Inflammatory macrophage (primary cell): ENCODE results near the gene DHX35.

Experiments used
- DNase-seq, 2 donors: peaks; one replicate each; pipeline ENCODE4 v3.0.0-alpha.2; 2020 to 2022

DHX35 gene

GRCh38 chr20:39029364-39029763, 67.2 kb downstream of the DHX35 start:
- DNase-seq, result no peak

GRCh38 chr20:39032997-39033396, 70.9 kb downstream of the DHX35 start:
- no peak for DNase-seq

GRCh38 chr20:39036011-39036410, 73.9 kb downstream of the DHX35 start:
- no peak for DNase-seq

- DNase-seq, result no peak
These were observed 74.7 kb downstream of the DHX35 start for GRCh38 chr20:39036851-39037250.

- no peak for DNase-seq
These were observed 75.9 kb downstream of the DHX35 start for GRCh38 chr20:39038047-39038446.

GRCh38 chr20:39038495-39038894, 76.4 kb downstream of the DHX35 start:
- no peak for DNase-seq

- DNase-seq, result no peak
These were observed 77.1 kb downstream of the DHX35 start for GRCh38 chr20:39039261-39039660.

- no peak for DNase-seq
These were observed 78.0 kb downstream of the DHX35 start for GRCh38 chr20:39040116-39040515.

GRCh38 chr20:39041067-39041466, 78.9 kb downstream of the DHX35 start:
- DNase-seq, result no peak

- no peak for DNase-seq
These were observed 80.4 kb downstream of the DHX35 start for GRCh38 chr20:39042279-39043150.

- DNase-seq, result no peak
These were observed 82.4 kb downstream of the DHX35 start for GRCh38 chr20:39044501-39044900.

- no peak for DNase-seq
These were observed 83.5 kb downstream of the DHX35 start for GRCh38 chr20:39045676-39046075.

GRCh38 chr20:39047417-39047985, 85.4 kb downstream of the DHX35 start:
- no peak for DNase-seq

- peak; percentile 80 to 86 for DNase-seq
These were observed 86.0 kb downstream of the DHX35 start for GRCh38 chr20:39048000-39048696.

- no peak for DNase-seq
These were observed 87.0 kb downstream of the DHX35 start for GRCh38 chr20:39049148-39049547.

- peak; percentile 66 to 79 for DNase-seq
These were observed 87.8 kb downstream of the DHX35 start for GRCh38 chr20:39049684-39050554.

- no peak for DNase-seq
These were observed 88.4 kb downstream of the DHX35 start for GRCh38 chr20:39050555-39050902.

GRCh38 chr20:39052676-39053075, 90.5 kb downstream of the DHX35 start:
- no peak for DNase-seq

GRCh38 chr20:39057143-39057542, 95.0 kb downstream of the DHX35 start:
- no peak for DNase-seq

- DNase-seq, result no peak
These were observed 95.8 kb downstream of the DHX35 start for GRCh38 chr20:39057911-39058310.

GRCh38 chr20:39059036-39059435, 96.9 kb downstream of the DHX35 start:
- DNase-seq, result no peak

- no peak for DNase-seq
These were observed 104.5 kb downstream of the DHX35 start for GRCh38 chr20:39066471-39067242.
